ENCODE data around the gene CD44.

Gene CD44

GRCh38 chr11:35122308-35122707 is 16.7 kb upstream of the CD44 start:
- Histone ChIP-seq H3K36me3 (ENCODE audit: control insufficient read depth in 5 of 5, insufficient read depth in 5 of 5, low read length in 5 of 5) (no peaks in the 10 kb centered on the region), H3K4me3 (ENCODE audit: low read depth in 1 of 5, low read length in 5 of 5) (no peak overlapping the region), H3K4me1 (ENCODE audit: control insufficient read depth in 5 of 5, insufficient read depth in 5 of 5, low read length in 5 of 5) (peaks cover 0 to 4% (median 0%) of the 10 kb centered on the region in 5 donors), H3K27me3 (ENCODE audit: control insufficient read depth in 5 of 5, insufficient read depth in 4 of 5, low read length in 5 of 5) (no peaks in the 10 kb centered on the region), H3K9me3 (ENCODE audit: control insufficient read depth in 5 of 5, low read length in 5 of 5) (no peaks in the 10 kb centered on the region), H3K27ac (ENCODE audit: low read depth, low read length) (no peak overlapping the region), H3K9ac (ENCODE audit: low read length in 5 of 5) (no peak overlapping the region)

GRCh38 chr11:35126000-35126878 is 12.7 kb upstream of the CD44 start:
- Histone ChIP-seq H3K36me3 (ENCODE audit: control insufficient read depth in 5 of 5, insufficient read depth in 5 of 5, low read length in 5 of 5) (no peaks in the 10 kb centered on the region), H3K27ac (ENCODE audit: low read depth, low read length) (no peak overlapping the region), H3K27me3 (ENCODE audit: control insufficient read depth in 5 of 5, insufficient read depth in 4 of 5, low read length in 5 of 5) (no peaks in the 10 kb centered on the region), H3K4me3 (ENCODE audit: low read depth in 1 of 5, low read length in 5 of 5) (no peak overlapping the region), H3K9me3 (ENCODE audit: control insufficient read depth in 5 of 5, low read length in 5 of 5) (no peaks in the 10 kb centered on the region), H3K4me1 (ENCODE audit: control insufficient read depth in 5 of 5, insufficient read depth in 5 of 5, low read length in 5 of 5) (no peaks in the 10 kb centered on the region), H3K9ac (ENCODE audit: low read length in 5 of 5) (no peak overlapping the region)

- Histone ChIP-seq H3K27ac (ENCODE audit: low read depth, low read length) (no peak overlapping the region), H3K9me3 (ENCODE audit: control insufficient read depth in 5 of 5, low read length in 5 of 5) (no peaks in the 10 kb centered on the region), H3K9ac (ENCODE audit: low read length in 5 of 5) (no peak overlapping the region), H3K4me3 (ENCODE audit: low read depth in 1 of 5, low read length in 5 of 5) (no peak overlapping the region), H3K27me3 (ENCODE audit: control insufficient read depth in 5 of 5, insufficient read depth in 4 of 5, low read length in 5 of 5) (no peaks in the 10 kb centered on the region), H3K4me1 (ENCODE audit: control insufficient read depth in 5 of 5, insufficient read depth in 5 of 5, low read length in 5 of 5) (no peaks in the 10 kb centered on the region), H3K36me3 (ENCODE audit: control insufficient read depth in 5 of 5, insufficient read depth in 5 of 5, low read length in 5 of 5) (no peaks in the 10 kb centered on the region)
Measured at GRCh38 chr11:35126879-35127581, 11.9 kb upstream of the CD44 start.

- Histone ChIP-seq H3K4me1 (ENCODE audit: control insufficient read depth in 5 of 5, insufficient read depth in 5 of 5, low read length in 5 of 5) (no peaks in the 10 kb centered on the region), H3K9me3 (ENCODE audit: control insufficient read depth in 5 of 5, low read length in 5 of 5) (no peaks in the 10 kb centered on the region), H3K4me3 (ENCODE audit: low read depth in 1 of 5, low read length in 5 of 5) (no peak overlapping the region), H3K27me3 (ENCODE audit: control insufficient read depth in 5 of 5, insufficient read depth in 4 of 5, low read length in 5 of 5) (no peaks in the 10 kb centered on the region), H3K27ac (ENCODE audit: low read depth, low read length) (no peak overlapping the region), H3K9ac (ENCODE audit: low read length in 5 of 5) (no peak overlapping the region), H3K36me3 (ENCODE audit: control insufficient read depth in 5 of 5, insufficient read depth in 5 of 5, low read length in 5 of 5) (no peaks in the 10 kb centered on the region)
Measured at GRCh38 chr11:35127619-35128018, 11.4 kb upstream of the CD44 start.

- Histone ChIP-seq H3K36me3 (ENCODE audit: control insufficient read depth in 5 of 5, insufficient read depth in 5 of 5, low read length in 5 of 5) (no peaks in the 10 kb centered on the region), H3K9me3 (ENCODE audit: control insufficient read depth in 5 of 5, low read length in 5 of 5) (no peaks in the 10 kb centered on the region), H3K4me3 (ENCODE audit: low read depth in 1 of 5, low read length in 5 of 5) (no peak overlapping the region), H3K4me1 (ENCODE audit: control insufficient read depth in 5 of 5, insufficient read depth in 5 of 5, low read length in 5 of 5) (peaks cover 0 to 10% (median 3%) of the 10 kb centered on the region in 5 donors), H3K9ac (ENCODE audit: low read length in 5 of 5) (no peak overlapping the region), H3K27me3 (ENCODE audit: control insufficient read depth in 5 of 5, insufficient read depth in 4 of 5, low read length in 5 of 5) (no peaks in the 10 kb centered on the region), H3K27ac (ENCODE audit: low read depth, low read length) (no peak overlapping the region)
Measured at GRCh38 chr11:35131094-35131493, 7.9 kb upstream of the CD44 start.

GRCh38 chr11:35131886-35132285 is 7.1 kb upstream of the CD44 start:
- Histone ChIP-seq H3K9me3 (ENCODE audit: control insufficient read depth in 5 of 5, low read length in 5 of 5) (no peaks in the 10 kb centered on the region), H3K27me3 (ENCODE audit: control insufficient read depth in 5 of 5, insufficient read depth in 4 of 5, low read length in 5 of 5) (no peaks in the 10 kb centered on the region), H3K9ac (ENCODE audit: low read length in 5 of 5) (no peak overlapping the region), H3K27ac (ENCODE audit: low read depth, low read length) (no peak overlapping the region), H3K4me3 (ENCODE audit: low read depth in 1 of 5, low read length in 5 of 5) (no peak overlapping the region), H3K4me1 (ENCODE audit: control insufficient read depth in 5 of 5, insufficient read depth in 5 of 5, low read length in 5 of 5) (peaks cover 0 to 10% (median 3%) of the 10 kb centered on the region in 5 donors), H3K36me3 (ENCODE audit: control insufficient read depth in 5 of 5, insufficient read depth in 5 of 5, low read length in 5 of 5) (no peaks in the 10 kb centered on the region)

GRCh38 chr11:35133656-35134055 is 5.3 kb upstream of the CD44 start:
- Histone ChIP-seq H3K9ac (ENCODE audit: low read length in 5 of 5) (no peak overlapping the region), H3K27me3 (ENCODE audit: control insufficient read depth in 5 of 5, insufficient read depth in 4 of 5, low read length in 5 of 5) (peaks cover 0 to 3% (median 0%) of the 10 kb centered on the region in 5 donors), H3K4me1 (ENCODE audit: control insufficient read depth in 5 of 5, insufficient read depth in 5 of 5, low read length in 5 of 5) (peaks cover 5 to 16% (median 6%) of the 10 kb centered on the region in 5 donors), H3K9me3 (ENCODE audit: control insufficient read depth in 5 of 5, low read length in 5 of 5) (no peaks in the 10 kb centered on the region), H3K4me3 (ENCODE audit: low read depth in 1 of 5, low read length in 5 of 5) (no peak overlapping the region), H3K36me3 (ENCODE audit: control insufficient read depth in 5 of 5, insufficient read depth in 5 of 5, low read length in 5 of 5) (no peaks in the 10 kb centered on the region), H3K27ac (ENCODE audit: low read depth, low read length) (no peak overlapping the region)

GRCh38 chr11:35134403-35135148 is 4.4 kb upstream of the CD44 start:
- no peaks in the 10 kb centered on the region for H3K9me3 ChIP-seq (ENCODE audit: control insufficient read depth in 5 of 5, low read length in 5 of 5)
- no peak overlapping the region for H3K9ac ChIP-seq (ENCODE audit: low read length in 5 of 5)
- peak overlapping the region; percentile 58 for H3K27ac ChIP-seq (ENCODE audit: low read depth, low read length)
- H3K36me3 ChIP-seq (ENCODE audit: control insufficient read depth in 5 of 5, insufficient read depth in 5 of 5, low read length in 5 of 5): no peaks in the 10 kb centered on the region
- H3K4me3 ChIP-seq (ENCODE audit: low read depth in 1 of 5, low read length in 5 of 5): no peak overlapping the region
- H3K4me1 ChIP-seq (ENCODE audit: control insufficient read depth in 5 of 5, insufficient read depth in 5 of 5, low read length in 5 of 5): peaks cover 6 to 25% (median 15%) of the 10 kb centered on the region in 5 donors
- peaks cover 0 to 5% (median 0%) of the 10 kb centered on the region in 5 donors for H3K27me3 ChIP-seq (ENCODE audit: control insufficient read depth in 5 of 5, insufficient read depth in 4 of 5, low read length in 5 of 5)

- Histone ChIP-seq H3K27me3 (ENCODE audit: control insufficient read depth in 5 of 5, insufficient read depth in 4 of 5, low read length in 5 of 5) (peaks cover 0 to 10% (median 0%) of the 10 kb centered on the region in 5 donors), H3K4me1 (ENCODE audit: control insufficient read depth in 5 of 5, insufficient read depth in 5 of 5, low read length in 5 of 5) (peaks cover 6 to 27% (median 20%) of the 10 kb centered on the region in 5 donors), H3K4me3 (ENCODE audit: low read depth in 1 of 5, low read length in 5 of 5) (no peak overlapping the region), H3K27ac (ENCODE audit: low read depth, low read length) (peak overlapping the region; percentile 58), H3K9me3 (ENCODE audit: control insufficient read depth in 5 of 5, low read length in 5 of 5) (no peaks in the 10 kb centered on the region), H3K9ac (ENCODE audit: low read length in 5 of 5) (no peak overlapping the region), H3K36me3 (ENCODE audit: control insufficient read depth in 5 of 5, insufficient read depth in 5 of 5, low read length in 5 of 5) (no peaks in the 10 kb centered on the region)
Measured at GRCh38 chr11:35135222-35135621, 3.7 kb upstream of the CD44 start.

Data from subcutaneous abdominal adipose tissue (tissue), 5 donors.